Parathyroid adenoma (tissue), 2 donors: Measurements from ENCODE around the gene SMAD1.

Experiments
- H2AFZ ChIP-seq: fragments of 300-600 bp; sonication (generic); one replicate; pipeline ENCODE4 v1.7.0; 2017; ENCODE audit warnings: antibody characterized with exemption, mild to moderate bottlenecking
- H3K27ac ChIP-seq: fragments of 300-600 bp; sonication (generic); one replicate; pipeline ENCODE4 v1.7.0; 2017
- H3K27me3 ChIP-seq: fragments of 300-600 bp; sonication (generic); one replicate; pipeline ENCODE4 v1.7.0; 2017; ENCODE audit warnings: low read length; ENCODE audit not compliant: control insufficient read depth, insufficient read depth
- H3K36me3 ChIP-seq: fragments of 300-600 bp; sonication (generic); one replicate; pipeline ENCODE4 v1.7.0; 2017; ENCODE audit warnings: low read length; ENCODE audit not compliant: control insufficient read depth, insufficient read depth
- H3K4me1 ChIP-seq: fragments of 300-600 bp; sonication (generic); one replicate; pipeline ENCODE4 v1.7.0; 2017; ENCODE audit warnings: control low read depth
- H3K4me2 ChIP-seq: fragments of 300-600 bp; sonication (generic); one replicate; pipeline ENCODE4 v1.7.0; 2017; ENCODE audit warnings: low read length
- H3K4me3 ChIP-seq: fragments of 300-600 bp; sonication (generic); one replicate; pipeline ENCODE4 v1.7.0; 2017; ENCODE audit warnings: low read depth, low read length
- H3K79me2 ChIP-seq: fragments of 300-600 bp; sonication (generic); one replicate; pipeline ENCODE4 v1.7.0; 2017; ENCODE audit warnings: control low read depth
- H3K9ac ChIP-seq: fragments of 300-600 bp; sonication (generic); one replicate; pipeline ENCODE4 v1.7.0; 2017; ENCODE audit warnings: mild to moderate bottlenecking
- H3K9me3 ChIP-seq: fragments of 300-600 bp; sonication (generic); one replicate; pipeline ENCODE4 v1.7.0; 2017; ENCODE audit warnings: low read length; ENCODE audit not compliant: control insufficient read depth
- CTCF ChIP-seq: fragments of 300-600 bp; sonication (generic); IDR thresholded peaks from one replicate; pipeline ENCODE4 v1.7.0; 2017; ENCODE audit warnings: antibody characterized with exemption, mild to moderate bottlenecking
- donor health status: primary hyperparathyroidism.

SMAD1 gene

GRCh38 chr4:145513020-145513621 is 31.5 kb downstream of the SMAD1 start:
- H3K79me2 ChIP-seq, result peaks cover 11% of the 10 kb centered on the region
- no peaks in the 10 kb centered on the region for H3K9me3 ChIP-seq
- H3K4me2 ChIP-seq, result no peak overlapping the region
- no peak overlapping the region for H3K9ac ChIP-seq
- H3K27me3 ChIP-seq, result no peaks in the 10 kb centered on the region
- no peak for TF ChIP-seq CTCF
- no peaks in the 10 kb centered on the region for H3K4me1 ChIP-seq
- no peaks in the 10 kb centered on the region for H3K36me3 ChIP-seq
- H3K27ac ChIP-seq, result no peak overlapping the region
- no peak overlapping the region for H2AFZ ChIP-seq
- H3K4me3 ChIP-seq, result no peak overlapping the region

GRCh38 chr4:145520172-145520571 is 38.5 kb downstream of the SMAD1 start:
- Histone ChIP-seq H3K9me3 (no peaks in the 10 kb centered on the region), H3K4me1 (peaks cover 4% of the 10 kb centered on the region), H3K27me3 (no peaks in the 10 kb centered on the region), H3K4me2 (no peak overlapping the region), H3K36me3 (no peaks in the 10 kb centered on the region), H2AFZ (no peak overlapping the region), H3K9ac (no peak overlapping the region), H3K27ac (no peak overlapping the region), H3K4me3 (no peak overlapping the region), H3K79me2 (peaks cover 7% of the 10 kb centered on the region)
- TF ChIP-seq CTCF, result no peak

- H3K27me3 ChIP-seq, result no peaks in the 10 kb centered on the region
- H3K4me1 ChIP-seq, result peaks cover 5% of the 10 kb centered on the region
- H3K4me3 ChIP-seq, result no peak overlapping the region
- H3K79me2 ChIP-seq, result peaks cover 7% of the 10 kb centered on the region
- H2AFZ ChIP-seq, result no peak overlapping the region
- no peaks in the 10 kb centered on the region for H3K36me3 ChIP-seq
- no peak for TF ChIP-seq CTCF
- no peak overlapping the region for H3K27ac ChIP-seq
- no peaks in the 10 kb centered on the region for H3K9me3 ChIP-seq
- H3K4me2 ChIP-seq, result no peak overlapping the region
- H3K9ac ChIP-seq, result no peak overlapping the region
Measured at GRCh38 chr4:145521282-145521681, 39.6 kb downstream of the SMAD1 start.

- no peak for TF ChIP-seq CTCF
- H3K4me3 ChIP-seq, result no peak overlapping the region
- H3K9ac ChIP-seq, result no peak overlapping the region
- H3K27me3 ChIP-seq, result no peaks in the 10 kb centered on the region
- H3K4me1 ChIP-seq, result peaks cover 5% of the 10 kb centered on the region
- no peak overlapping the region for H3K4me2 ChIP-seq
- no peaks in the 10 kb centered on the region for H3K36me3 ChIP-seq
- H2AFZ ChIP-seq, result no peak overlapping the region
- no peaks in the 10 kb centered on the region for H3K9me3 ChIP-seq
- no peak overlapping the region for H3K27ac ChIP-seq
- H3K79me2 ChIP-seq, result peaks cover 7% of the 10 kb centered on the region
Measured at GRCh38 chr4:145523117-145523516, 41.5 kb downstream of the SMAD1 start.

- H3K4me3 ChIP-seq, result no peak overlapping the region
- TF ChIP-seq CTCF, result no peak
Measured at GRCh38 chr4:145524552-145524951, 42.9 kb downstream of the SMAD1 start.

More at GRCh38 chr4:145524552-145524951, 42.9 kb downstream of the SMAD1 start:
- Histone ChIP-seq H3K36me3 (no peaks in the 10 kb centered on the region), H3K4me1 (peaks cover 5% of the 10 kb centered on the region), H2AFZ (no peak overlapping the region), H3K79me2 (peaks cover 10% of the 10 kb centered on the region), H3K27me3 (no peaks in the 10 kb centered on the region), H3K27ac (no peak overlapping the region), H3K4me2 (no peak overlapping the region), H3K9ac (no peak overlapping the region), H3K9me3 (no peaks in the 10 kb centered on the region)
